GM19372 (cell line): ENCODE data around the gene FGD6.
"Not testable (repeated sequence)": the region's sequence is repeated elsewhere in the genome, so short reads cannot be mapped to it uniquely, and the experiment has no call there.

ENCODE experiments used
- ATAC-seq: cut with Tn5 transposase; IDR thresholded peaks from one replicate; pipeline ENCODE4 v1.9.1; 2021; ENCODE audit warnings: mild to moderate bottlenecking, low read depth, moderate library complexity; ENCODE audit not compliant: unreplicated experiment

FGD6 gene

DNA sequence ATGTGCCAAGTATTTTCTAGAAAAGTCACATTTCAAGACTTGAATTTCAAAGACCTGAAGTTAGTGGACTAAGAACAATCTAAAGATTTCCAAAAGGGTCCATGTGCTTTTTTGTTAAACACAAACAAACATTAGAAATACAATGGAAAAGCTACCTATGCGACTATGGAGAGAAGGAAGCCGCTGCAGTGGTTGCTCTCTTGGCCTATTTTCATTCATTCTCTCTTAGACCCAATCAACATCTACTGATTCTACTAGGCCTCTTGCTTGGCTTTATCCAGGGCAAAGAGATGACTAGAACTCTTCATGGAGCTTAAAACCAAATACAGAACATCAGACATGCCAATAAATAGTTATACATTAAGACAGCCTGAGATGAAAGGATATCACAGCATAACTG lies 9.9 kb downstream of the FGD6 start:
- no peak for ATAC-seq

DNA sequence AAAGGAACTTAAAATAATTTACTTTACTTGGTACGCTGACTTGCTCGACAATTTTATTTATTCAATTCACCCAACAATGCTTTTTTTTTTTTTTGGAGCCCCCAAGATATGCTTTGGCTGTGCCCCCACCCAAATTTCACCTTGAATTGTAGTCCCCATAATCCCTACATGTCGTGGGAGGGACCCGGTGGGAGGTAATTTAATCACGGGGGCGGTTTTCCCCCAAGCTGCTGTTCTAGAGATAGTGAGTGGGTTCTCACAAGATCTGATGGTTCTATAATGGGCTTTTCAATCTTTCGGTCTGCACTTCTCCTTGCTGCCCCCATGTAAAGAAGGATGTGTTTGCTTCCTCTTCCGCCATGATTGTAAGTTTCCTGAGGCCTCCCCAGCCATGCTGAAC lies 10.4 kb downstream of the FGD6 start:
- ATAC-seq = no peak

DNA sequence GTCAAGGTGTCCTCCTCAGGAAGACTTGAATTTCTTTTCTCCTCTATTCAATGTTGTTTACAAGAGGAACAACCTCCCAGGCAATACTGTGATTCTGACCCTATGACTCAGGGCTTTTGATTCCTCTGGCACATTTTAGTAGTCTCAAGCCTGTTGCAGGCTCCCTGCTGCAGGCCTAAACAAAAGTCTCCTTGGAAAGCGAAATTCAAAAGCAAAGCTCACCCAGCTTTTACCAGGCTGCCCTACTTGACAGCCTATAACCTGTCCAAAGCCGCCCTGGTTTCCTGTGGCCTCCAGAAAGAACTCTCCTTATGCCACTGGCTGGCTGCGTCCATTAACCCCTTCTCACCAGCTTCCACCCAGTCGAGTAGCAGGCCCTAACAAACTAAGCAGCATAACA lies 11.6 kb downstream of the FGD6 start:
- ATAC-seq = no peak

DNA sequence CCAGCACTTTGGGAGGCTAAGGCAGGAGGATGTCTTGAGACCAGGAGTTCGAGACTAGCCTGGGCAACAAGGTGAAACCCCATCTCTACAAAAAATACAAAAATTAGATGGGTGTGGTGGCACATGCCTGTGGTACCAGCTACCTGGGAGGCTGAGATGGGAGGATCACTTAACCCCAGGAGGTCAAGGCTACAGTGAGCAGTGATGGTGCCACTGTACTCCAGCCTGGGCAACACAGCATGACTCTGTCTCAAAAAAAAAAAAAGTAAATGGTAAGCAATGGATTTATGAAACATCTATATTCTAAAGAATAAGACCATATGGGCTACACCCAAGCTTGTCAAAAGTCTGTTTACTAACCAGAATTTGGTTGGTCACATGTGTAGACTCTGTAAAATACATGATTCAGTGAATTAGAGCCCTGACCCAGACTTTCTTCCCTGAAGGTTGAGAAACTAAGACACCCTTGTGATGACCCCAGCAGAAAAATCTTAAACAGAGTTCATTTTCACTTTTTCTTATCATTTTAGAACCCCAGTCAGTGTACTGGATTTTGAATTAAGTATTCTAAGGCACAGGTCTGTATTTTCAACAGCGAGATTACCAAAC lies 12.1 kb downstream of the FGD6 start:
- no peak for ATAC-seq

DNA sequence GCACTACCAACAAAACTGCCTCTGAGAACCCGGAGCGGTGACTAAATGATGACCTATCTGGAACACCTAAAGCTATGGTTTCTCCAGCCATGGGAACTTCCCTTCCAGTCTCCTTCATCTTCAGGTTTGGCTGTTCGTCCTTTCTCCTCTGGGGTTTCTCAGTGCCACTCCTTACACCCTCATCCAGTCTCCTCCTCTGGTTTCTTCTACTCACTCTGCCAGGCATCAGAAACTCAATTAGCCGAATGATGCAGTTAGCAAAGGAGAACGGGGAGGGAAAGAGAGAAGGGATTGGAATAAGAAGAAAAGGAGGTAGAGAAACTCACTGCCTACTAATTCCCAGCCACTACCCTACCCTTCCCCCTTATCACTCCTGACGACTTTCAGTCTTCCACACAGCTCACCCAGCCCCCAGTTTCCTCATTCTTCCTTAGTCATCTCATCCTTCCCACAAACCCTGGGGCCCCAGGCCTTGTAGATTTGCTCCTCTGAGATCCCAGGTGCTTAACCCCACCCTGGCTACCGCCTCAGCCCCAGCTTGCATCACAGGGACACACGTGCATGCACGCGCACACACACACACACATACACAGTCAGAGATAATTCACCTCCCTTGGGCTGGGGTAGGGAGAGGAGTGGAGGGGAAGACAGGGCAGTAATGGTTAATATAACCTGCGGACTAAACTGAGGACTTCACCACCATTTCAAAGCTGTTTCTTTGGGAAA lies 13.0 kb downstream of the FGD6 start:
- no peak for ATAC-seq

DNA sequence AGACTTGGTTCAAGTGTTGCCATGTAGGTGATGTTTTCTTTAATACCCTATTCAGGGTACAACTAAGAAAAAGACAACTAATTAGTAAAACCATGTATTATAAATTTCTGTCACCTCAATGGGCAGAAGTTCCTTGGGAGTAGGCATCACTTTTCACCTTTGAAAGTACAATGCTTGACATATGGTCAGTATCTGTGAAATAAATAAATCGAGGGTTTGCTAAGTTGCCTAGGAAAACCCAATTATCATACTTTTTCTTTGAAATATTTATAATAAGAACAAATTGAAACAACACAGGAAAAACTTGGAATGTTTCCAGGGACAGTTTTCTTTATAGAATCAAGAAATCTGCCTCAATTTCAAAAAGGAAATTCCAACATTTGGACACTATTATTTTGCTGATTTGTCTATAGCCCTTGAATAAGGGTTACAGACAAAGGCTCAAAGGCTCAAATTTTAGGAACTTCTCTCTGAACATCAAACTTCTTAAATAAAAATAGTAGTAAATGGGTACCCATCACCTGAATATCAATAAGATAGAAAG lies 13.7 kb downstream of the FGD6 start:
- ATAC-seq = no peak

DNA sequence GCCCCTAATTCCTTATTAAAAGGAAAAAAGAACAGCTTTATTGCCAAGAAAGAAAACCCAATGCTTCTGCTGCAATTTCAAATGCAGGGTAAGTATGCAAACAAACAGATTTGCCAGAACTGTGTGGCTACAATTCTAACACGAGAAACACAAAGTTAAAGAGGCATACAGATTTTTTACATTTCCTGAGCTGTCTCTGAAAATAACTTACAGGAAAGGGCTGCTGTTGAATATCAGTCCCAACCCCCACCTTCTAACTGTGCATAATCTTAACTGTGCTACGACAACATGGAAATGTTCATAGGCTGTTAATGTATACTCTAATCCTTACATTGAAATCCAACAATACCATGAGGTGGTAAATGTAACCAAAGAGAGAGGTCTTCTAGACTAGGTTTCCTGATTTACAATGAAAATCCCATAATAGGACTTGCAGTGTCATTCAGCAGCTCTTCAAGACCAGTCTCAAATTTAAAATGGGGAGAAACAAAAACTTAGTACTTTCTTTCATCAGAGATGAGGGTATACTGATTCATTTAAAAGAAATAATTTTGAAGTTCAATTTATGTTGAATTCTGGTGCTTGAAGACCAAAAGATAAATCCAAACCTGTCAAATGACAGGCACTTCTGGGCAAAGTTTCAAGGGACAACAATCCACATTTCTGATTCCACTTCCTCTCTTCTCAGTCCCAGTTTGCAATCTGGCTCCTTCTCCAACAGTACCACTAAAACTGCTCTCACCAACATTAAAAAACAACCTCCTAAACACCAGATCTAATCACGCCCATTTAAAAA lies 14.4 kb downstream of the FGD6 start:
- ATAC-seq = no peak

DNA sequence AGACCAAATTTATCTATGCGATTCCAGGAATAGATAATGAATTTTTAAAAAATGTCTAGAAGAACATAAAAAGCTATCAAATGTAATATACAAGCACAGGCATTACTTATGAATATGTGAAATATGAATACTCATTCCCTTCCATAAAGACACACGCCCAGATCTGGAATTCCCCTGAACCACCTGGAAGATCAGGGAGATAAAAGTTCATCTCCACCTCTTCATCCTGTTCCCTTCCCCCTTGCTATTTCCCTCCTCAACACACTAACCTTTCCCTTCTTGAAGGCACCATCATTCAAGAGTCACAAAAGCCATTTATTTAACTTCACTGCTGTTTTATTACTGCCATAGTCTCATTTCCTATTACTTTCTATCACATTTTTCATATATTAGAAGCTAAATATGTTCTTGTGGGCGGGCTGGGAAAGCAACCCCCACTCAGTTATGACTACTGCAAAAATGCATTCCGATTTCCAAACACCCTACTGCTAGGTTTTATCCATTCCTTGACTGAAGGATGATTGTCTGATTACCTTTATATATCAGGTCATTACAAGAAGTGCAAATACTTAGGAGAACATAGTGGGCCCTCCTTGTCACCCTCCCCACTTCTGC lies 16.1 kb downstream of the FGD6 start:
- no peak for ATAC-seq

DNA sequence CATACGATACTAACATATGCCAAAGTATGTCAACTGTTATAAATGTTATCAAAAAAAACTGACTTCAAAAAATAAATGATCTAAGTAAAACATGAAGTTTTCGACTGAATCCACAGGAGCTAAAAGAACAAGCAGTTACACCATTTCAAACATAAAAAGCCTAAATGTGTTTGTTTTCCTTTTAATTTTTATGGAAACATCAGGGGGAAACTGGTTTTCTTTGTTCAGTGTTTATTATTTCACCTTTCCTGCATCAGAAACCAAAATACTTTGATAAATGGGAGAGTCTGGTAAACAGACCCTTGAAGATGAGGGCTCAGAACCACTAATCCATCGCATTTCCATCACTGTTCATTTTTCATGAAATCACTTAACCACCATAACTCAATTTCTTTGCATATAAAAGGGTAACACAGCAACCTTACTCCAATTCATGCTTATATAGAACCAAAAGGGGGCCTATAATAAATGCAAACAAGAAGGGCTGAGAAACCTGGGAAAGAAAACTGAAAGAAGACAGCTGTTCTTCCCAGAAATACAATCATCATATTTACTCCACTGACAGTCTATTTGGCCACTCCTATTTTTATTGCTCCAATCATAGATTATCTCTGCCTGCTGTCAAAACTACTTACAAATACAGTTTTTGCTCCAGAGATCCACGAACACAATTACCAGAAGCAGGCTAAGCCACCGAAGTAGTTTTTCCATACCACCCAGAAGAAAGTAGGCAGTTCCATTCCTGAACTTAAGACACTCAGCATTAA lies 17.0 kb downstream of the FGD6 start:
- ATAC-seq = no peak

DNA sequence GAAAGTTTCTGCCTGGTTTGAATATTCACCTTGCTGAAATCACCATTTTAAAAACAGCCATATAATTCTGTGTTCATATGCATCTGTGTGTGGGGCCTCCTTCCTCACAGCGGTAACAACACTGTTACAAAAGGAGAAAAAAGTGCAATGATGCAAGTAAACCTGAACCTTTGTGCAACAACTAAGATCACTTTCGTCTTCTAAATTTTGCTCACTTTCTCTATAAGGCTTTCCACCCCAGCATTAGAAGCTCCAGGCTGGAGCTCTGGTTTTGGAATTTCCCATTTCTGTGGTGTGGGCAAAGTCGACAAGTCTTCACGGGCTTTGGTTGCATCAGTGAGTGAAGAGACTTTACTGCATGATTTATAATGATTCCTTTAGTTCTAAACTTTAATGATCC lies 18.4 kb downstream of the FGD6 start:
- no peak for ATAC-seq

DNA sequence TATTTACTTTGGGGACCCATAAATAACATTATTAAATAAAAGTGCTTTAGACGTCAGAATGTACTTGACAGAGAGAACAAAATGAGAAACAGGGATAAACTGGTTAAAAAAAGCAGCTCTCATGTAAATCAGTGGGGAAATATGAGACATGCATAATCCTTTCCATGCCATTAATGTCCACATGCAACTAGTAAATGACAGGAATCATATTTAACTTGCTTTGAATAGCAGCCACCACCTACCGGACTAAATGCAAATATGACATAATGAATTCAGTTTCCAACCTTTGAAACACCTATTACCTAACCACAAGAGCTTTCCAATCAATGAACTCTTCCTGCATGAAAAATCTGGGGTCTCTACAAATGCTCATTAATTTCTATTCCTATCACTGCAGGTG lies 19.6 kb downstream of the FGD6 start:
- ATAC-seq = no peak

DNA sequence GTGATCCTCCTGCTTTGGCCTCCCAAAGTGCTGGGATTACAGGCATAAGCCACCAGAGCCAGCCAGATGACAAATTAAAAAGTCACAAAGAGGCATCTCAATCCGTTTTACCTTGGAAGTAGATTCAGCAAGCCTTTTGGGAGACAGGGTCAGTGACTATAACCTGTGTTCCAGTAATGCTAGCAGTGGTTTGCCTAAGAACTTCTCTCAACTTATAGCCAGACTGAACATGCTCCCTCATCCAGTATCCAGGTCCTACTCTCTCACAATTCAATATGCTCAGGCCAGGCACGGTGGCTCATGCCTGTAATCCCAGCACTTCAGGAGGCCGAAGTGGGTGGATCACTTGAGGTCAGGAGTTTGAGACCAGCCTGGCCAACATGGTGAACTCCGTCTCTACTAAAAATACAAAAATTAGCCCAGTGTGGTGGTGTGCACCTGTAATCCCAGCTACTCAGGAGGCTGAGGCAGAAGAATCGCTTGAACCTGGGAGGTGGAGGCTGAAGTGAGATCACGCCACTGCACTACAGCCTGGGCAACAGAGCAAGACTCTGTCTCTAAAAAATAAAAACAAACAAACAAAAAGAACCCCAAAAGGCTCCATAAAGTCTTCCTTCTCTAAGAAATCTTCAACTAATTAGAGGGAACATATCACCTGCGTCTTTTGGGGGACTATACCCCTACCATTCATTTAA lies 20.2 kb downstream of the FGD6 start:
- not testable (repeated sequence) for ATAC-seq

DNA sequence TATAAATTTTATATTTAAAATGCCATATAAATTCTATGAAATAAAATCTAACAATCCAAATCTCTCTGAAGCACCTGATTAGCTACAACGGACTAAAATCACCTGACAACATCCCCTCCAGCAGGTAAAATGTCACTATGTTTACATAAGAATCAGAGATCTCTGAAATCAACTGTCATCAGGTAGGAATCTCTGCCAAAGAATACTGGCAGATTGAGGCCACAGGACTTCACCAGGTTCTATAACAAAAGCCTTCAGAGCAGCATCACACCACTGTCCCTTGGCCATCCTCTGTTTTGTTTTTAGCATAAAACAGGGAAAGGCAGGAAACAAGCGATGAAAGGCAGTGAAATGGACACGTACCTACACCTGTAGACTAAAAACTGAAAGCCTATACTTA lies 22.1 kb downstream of the FGD6 start:
- no peak for ATAC-seq

DNA sequence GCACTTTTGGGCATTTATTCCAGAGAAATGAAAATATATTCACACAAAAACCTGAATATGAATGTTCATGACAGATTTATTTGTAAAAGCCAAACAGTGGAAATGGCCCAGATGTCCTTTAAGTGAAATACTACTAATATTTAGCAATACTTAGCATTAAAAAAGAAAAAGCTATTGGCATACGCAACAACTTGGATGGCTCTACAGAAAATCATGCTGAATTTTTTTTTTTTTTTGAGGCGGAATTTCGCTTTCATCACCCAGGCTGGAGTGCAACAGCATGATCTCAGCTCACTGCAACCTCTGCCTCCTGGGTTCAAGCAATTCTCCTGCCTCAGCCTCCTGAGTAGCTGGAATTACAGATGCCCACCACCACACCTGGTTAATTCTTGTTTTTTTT lies 24.1 kb downstream of the FGD6 start:
- no peak for ATAC-seq

DNA sequence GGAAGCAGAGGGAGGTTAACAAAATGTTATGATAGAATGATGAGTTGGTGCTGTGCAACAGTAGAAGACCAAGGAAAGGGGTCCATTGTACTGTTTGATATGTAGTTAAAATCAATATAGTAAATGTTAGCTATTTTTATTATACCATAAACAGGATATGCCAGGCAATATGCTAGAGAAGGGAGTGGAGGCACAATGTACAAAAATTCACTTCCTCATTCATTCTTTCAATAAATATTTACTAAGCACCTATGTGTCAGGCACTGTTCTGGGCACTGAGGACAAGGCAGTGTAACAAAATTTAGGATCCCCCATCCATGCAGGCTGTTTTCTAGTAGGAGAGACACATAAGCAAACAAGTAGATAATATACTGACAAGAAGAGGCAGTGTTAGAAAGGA lies 25.0 kb downstream of the FGD6 start:
- no peak for ATAC-seq

DNA sequence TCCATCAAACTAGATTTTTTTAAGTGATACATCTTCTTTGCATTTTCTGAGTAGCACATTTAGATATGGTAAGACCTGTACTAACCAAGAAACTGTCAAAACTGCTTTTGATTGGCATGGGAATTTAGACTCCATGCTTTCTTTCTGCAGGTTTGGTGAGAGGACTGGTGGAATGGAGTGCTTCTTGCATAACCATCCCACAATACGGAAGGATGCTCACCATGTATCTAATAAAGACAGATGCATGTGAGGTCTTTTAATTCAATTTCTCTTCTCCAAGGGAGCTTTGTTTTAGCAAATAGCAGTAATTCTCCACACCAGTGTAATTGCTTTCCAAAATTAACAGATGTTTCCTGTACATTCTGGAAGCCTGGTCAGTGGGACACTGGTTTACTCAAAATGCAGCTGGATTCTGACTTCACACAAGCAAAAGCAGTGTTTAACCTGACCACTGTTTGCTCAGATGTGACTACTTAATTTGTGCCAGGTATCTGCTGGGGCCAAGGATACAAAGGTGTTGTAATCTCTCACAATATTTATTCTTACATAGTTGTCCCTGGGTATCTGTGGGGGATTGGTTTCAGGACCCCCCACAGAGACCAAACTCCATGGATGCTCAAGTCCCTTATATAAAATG lies 26.1 kb downstream of the FGD6 start:
- ATAC-seq = no peak

DNA sequence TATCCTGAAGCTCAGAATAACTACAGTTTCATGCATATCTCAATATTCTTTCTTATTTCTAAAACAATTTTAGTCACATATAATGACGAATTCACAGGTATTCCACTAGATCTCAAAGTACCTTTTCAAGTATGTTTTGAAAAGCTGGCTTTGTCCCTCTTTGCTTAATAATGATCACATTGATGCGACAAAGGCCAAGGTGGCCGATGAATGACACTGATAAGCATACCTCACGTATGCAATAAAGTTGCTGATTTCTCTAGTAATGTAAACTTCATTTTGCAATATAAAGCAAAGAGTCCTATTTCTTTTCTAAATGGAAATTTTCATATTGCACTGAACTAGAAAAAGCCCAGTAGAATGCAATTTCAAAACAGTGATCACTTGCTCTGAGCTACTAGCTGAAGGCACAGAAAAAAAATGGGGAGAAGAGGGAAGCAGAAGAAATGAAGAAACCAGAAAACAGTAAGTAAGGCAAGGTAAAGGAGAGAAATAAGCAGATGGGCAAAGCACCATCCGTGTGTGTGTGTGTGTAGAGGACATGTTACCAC lies 29.3 kb downstream of the FGD6 start:
- no peak for ATAC-seq

DNA sequence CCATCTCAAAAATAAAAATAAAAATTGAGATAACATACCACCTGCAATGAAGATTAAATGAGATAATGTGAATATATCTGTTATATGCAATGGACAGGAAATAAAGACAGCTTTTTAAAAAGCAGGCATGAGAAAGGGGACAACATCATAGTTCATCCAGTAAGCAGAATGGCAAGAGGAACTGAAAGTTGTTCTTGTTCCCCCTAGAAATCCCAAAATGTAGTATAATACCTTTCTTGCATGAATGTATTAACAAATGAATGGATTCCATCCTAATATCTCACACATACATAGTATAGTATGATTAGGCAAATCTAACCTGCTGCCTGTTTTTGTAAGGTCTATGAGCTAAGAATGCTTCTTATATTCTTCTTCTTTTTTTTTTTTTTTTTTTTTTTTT lies 31.4 kb downstream of the FGD6 start:
- ATAC-seq = no peak

DNA sequence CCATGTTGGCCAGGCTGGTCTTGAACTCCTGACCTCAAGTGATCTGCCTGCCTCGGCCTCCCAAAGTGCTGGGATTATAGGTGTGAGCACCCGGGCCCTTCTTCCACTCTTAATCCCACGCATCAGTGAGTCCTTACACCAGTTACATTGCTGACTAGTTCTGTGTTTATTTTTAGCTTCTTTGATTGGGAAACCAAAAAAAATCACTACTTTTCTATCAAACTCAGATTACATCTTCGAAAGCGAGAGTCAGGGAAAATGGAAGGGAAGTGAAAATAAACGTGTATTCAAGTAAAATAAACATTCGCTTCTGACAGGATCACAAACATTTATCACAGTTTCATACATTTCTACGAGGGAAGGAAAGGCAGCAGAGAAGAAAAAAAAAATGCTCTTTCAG lies 32.2 kb downstream of the FGD6 start:
- ATAC-seq = no peak
